ENCODE data around the gene NOS1. TPM values are rescaled to one million over a fixed set of nuclear protein-coding genes. Genes with fewer than 3 reads are reported as not detected.

The NOS1 gene
- total and polyA plus RNA-seq, 12 donors = 0.01 to 2.8 (median 0.45) TPM; not detected in 1

GRCh38 chr12:117342682-117343081 is 18.7 kb downstream of the NOS1 start:
- H3K36me3 ChIP-seq = no peaks in the 10 kb centered on the region
- no peak for DNase-seq
- peaks cover 0 to 14% (median 6%) of the 10 kb centered on the region in 11 donors for H3K9me3 ChIP-seq
- no peaks in the 10 kb centered on the region for H3K4me1 ChIP-seq
- ATAC-seq = no peak
- peaks cover 0 to 37% (median 3%) of the 10 kb centered on the region in 7 donors for H3K27me3 ChIP-seq
- intact Hi-C loops (cut with DNase I) = no loop called here
- TF ChIP-seq CTCF (IDR thresholded peaks at IDR 0.05) = no peak
- whole genome bisulfite sequencing, 2 donors = 23 to 36% methylated on average over 2 of the region's 2 CpGs
- H3K27ac ChIP-seq = no peak overlapping the region
- H3K4me3 ChIP-seq = no peak overlapping the region

GRCh38 chr12:117342247-117342646 is 19.2 kb downstream of the NOS1 start:
- Histone ChIP-seq H3K4me1 (no peaks in the 10 kb centered on the region), H3K27me3 (peaks cover 0 to 40% (median 3%) of the 10 kb centered on the region in 7 donors), H3K36me3 (no peaks in the 10 kb centered on the region), H3K4me3 (no peak overlapping the region), H3K9me3 (peaks cover 0 to 14% (median 6%) of the 10 kb centered on the region in 11 donors), H3K27ac (no peak overlapping the region)
- 82 to 87% methylated on average over 4 of the region's 4 CpGs for WGBS, 2 donors
- intact Hi-C loops (cut with DNase I) = no loop called here
- no peak for TF ChIP-seq CTCF (IDR thresholded peaks at IDR 0.05)
- no peak for ATAC-seq
- DNase-seq = no peak

- Histone ChIP-seq H3K27me3 (peaks cover 0 to 51% (median 15%) of the 10 kb centered on the region in 7 donors), H3K4me3 (no peak overlapping the region), H3K27ac (no peak overlapping the region), H3K4me1 (peaks cover 0 to 10% (median 0%) of the 10 kb centered on the region in 9 donors), H3K9me3 (peaks cover 0 to 8% (median 5%) of the 10 kb centered on the region in 11 donors), H3K36me3 (no peaks in the 10 kb centered on the region)
- TF ChIP-seq CTCF (IDR thresholded peaks at IDR 0.05) = no peak
- intact Hi-C loops (cut with DNase I) = no loop called here
- DNase-seq (no peak), ATAC-seq (no peak)
- WGBS, 2 donors = 34 to 42% methylated on average over 4 of the region's 4 CpGs
These were observed 22.3 kb downstream of the NOS1 start for GRCh38 chr12:117339104-117339503.

GRCh38 chr12:117334855-117335587 is 26.4 kb downstream of the NOS1 start:
- no peak for TF ChIP-seq CTCF (IDR thresholded peaks at IDR 0.05)
- H3K4me3 ChIP-seq = peak overlapping the region in 1 of 10 donors; percentile 11
- ATAC-seq = peak in 7 of 8 donors; percentile 18 to 82 (median 42)

More at GRCh38 chr12:117334855-117335587, 26.4 kb downstream of the NOS1 start:
- DNase-seq = no peak
- Histone ChIP-seq H3K36me3 (no peaks in the 10 kb centered on the region), H3K9me3 (no peaks in the 10 kb centered on the region), H3K27ac (no peak overlapping the region), H3K27me3 (peaks cover 0 to 61% (median 37%) of the 10 kb centered on the region in 7 donors), H3K4me1 (peaks cover 0 to 15% (median 0%) of the 10 kb centered on the region in 9 donors)
- WGBS, 2 donors = 39 to 43% methylated on average over 21 of the region's 21 CpGs
- intact Hi-C loops (cut with DNase I) = no loop called here
